ENCODE results near the gene UTS2. TPM values are rescaled to one million over a fixed set of nuclear protein-coding genes. Genes with fewer than 3 reads are reported as not detected.

The UTS2 gene
- total RNA-seq, 2 experiments from 2014 or later, result not detected

DNA sequence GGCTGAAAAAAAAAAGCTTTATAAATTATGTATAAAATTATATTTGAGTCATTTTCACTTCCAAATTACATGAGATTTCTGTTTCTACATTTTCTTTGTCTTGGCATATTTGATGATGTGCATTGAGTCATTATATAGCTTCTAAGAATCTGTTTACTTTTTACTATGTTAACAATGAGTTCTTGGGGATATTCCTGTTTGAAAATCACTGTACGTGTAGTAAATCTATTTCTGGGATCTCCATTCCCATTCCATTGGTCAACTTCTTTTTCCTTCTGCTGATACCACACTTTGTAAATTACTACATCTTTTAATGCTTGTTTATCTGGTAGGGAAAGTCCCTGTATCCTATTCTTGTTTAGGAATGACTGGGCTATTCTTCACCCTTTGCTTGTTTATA lies 44.1 kb upstream of the UTS2 start:
- Histone ChIP-seq H3K27ac (ENCODE audit: low read depth in 1 of 2, low read length in 2 of 2) (no peak overlapping the region), H3K4me1 (ENCODE audit: insufficient read depth, low read length) (peaks cover 6% of the 10 kb centered on the region), H3K4me3 (ENCODE audit: low read length) (no peak overlapping the region), H3K27me3 (ENCODE audit: control insufficient read depth in 1 of 2, insufficient read depth in 2 of 2, low read length in 2 of 2) (no peaks in the 10 kb centered on the region), H3K9me3 (ENCODE audit: control insufficient read depth in 1 of 2, insufficient read depth in 1 of 2, low read length in 2 of 2) (no peaks in the 10 kb centered on the region), H3K36me3 (ENCODE audit: insufficient read depth, low read length) (no peaks in the 10 kb centered on the region)
- POLR2A ChIA-PET, result no interaction called here
- Mint-ChIP-seq H3K36me3 (ENCODE audit: low read depth) (no peaks in the 10 kb centered on the region), H3K27me3 (no peaks in the 10 kb centered on the region), H3K4me1 (ENCODE audit: low read depth) (no peaks in the 10 kb centered on the region), H3K9me3 (no peaks in the 10 kb centered on the region), H3K27ac (no peak overlapping the region), H3K4me3 (no peak overlapping the region)
- intact Hi-C loops (cut with DNase I, micrococcal nuclease), result no loop called here
- TF ChIP-seq, protein P1, sequence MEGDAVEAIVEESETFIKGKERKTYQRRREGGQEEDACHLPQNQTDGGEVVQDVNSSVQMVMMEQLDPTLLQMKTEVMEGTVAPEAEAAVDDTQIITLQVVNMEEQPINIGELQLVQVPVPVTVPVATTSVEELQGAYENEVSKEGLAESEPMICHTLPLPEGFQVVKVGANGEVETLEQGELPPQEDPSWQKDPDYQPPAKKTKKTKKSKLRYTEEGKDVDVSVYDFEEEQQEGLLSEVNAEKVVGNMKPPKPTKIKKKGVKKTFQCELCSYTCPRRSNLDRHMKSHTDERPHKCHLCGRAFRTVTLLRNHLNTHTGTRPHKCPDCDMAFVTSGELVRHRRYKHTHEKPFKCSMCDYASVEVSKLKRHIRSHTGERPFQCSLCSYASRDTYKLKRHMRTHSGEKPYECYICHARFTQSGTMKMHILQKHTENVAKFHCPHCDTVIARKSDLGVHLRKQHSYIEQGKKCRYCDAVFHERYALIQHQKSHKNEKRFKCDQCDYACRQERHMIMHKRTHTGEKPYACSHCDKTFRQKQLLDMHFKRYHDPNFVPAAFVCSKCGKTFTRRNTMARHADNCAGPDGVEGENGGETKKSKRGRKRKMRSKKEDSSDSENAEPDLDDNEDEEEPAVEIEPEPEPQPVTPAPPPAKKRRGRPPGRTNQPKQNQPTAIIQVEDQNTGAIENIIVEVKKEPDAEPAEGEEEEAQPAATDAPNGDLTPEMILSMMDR (IDR thresholded peaks at IDR 0.05), result no peak
- CTCF ChIA-PET, result no interaction called here
- DNase-seq (no peak), ATAC-seq (ENCODE audit: poor library complexity) (no peak)

DNA sequence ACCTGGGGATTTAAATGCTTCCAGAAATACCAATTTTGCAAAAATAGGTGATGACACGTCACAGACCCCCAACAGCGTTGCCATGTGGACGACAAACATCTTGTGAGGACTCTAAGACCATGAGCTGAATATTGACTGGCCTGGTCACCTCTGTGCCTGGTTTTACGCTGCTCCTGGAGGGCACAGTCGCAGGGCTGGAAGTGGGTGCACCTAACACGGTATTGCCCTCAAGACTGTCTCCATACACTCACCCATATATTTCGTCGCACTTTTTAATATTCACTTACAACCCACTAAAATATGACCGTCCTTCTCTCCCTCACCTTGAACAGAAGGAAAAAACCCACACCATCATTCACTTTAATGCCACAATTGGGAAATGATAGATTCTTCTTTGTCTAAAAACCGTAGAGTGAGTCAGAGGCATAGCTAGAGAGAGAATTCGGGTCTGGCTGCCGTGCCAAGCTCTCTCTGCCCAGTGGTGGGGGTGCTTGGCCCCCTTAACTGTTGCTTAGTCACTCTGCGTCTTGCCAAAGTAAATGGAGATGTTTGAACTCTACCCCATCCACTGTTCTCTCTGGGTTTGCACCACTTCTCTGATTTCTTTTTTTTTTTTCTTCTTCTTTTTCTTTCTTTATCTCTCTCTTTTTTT lies 40.8 kb upstream of the UTS2 start:
- Mint-ChIP-seq H3K36me3 (ENCODE audit: low read depth) (no peaks in the 10 kb centered on the region), H3K4me3 (no peak overlapping the region), H3K4me1 (ENCODE audit: low read depth) (no peaks in the 10 kb centered on the region), H3K9me3 (no peaks in the 10 kb centered on the region), H3K27ac (no peak overlapping the region), H3K27me3 (peaks cover 8% of the 10 kb centered on the region)
- intact Hi-C loops (cut with DNase I, micrococcal nuclease), result no loop called here
- no peaks in the 10 kb centered on the region for H3K36me3 ChIP-seq (ENCODE audit: insufficient read depth, low read length)
- TF ChIP-seq, protein P1 (IDR thresholded peaks at IDR 0.05), result no peak
- H3K4me3 ChIP-seq (ENCODE audit: low read length), result no peak overlapping the region
- no peaks in the 10 kb centered on the region for H3K9me3 ChIP-seq (ENCODE audit: control insufficient read depth in 1 of 2, insufficient read depth in 1 of 2, low read length in 2 of 2)
- CTCF ChIA-PET, result no interaction called here
- POLR2A ChIA-PET, result no interaction called here
- DNase-seq, result no peak
- no peak overlapping the region for H3K27ac ChIP-seq (ENCODE audit: low read depth in 1 of 2, low read length in 2 of 2)
- no peak for ATAC-seq (ENCODE audit: poor library complexity)
- H3K27me3 ChIP-seq (ENCODE audit: control insufficient read depth in 1 of 2, insufficient read depth in 2 of 2, low read length in 2 of 2), result no peaks in the 10 kb centered on the region
- H3K4me1 ChIP-seq (ENCODE audit: insufficient read depth, low read length), result no peaks in the 10 kb centered on the region

DNA sequence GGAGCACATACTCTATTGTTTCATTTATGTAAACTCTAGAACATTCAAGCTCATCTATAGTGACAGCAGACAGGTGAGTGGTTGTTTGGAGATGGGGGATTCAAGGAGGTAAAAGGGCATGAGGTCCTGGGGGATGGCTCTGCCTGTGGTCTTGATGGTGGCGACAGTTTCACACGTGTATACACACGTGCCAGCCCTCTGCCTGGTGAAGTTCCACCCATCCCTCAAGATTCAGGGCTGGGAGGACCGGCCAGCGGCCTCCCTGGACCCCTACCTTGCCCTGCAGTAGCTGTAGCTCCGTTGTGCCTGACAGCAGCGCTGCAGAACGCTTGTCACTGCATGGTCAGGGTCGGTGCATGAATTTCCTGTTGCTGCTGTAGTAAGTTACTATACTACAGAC lies 38.9 kb upstream of the UTS2 start:
- no peaks in the 10 kb centered on the region for H3K9me3 ChIP-seq (ENCODE audit: control insufficient read depth in 1 of 2, insufficient read depth in 1 of 2, low read length in 2 of 2)
- CTCF ChIA-PET, result no interaction called here
- POLR2A ChIA-PET, result no interaction called here
- intact Hi-C loops (cut with DNase I, micrococcal nuclease), result no loop called here
- H3K4me1 Mint-ChIP-seq (ENCODE audit: low read depth), result no peaks in the 10 kb centered on the region
- no peak for DNase-seq
- H3K4me1 ChIP-seq (ENCODE audit: insufficient read depth, low read length), result no peaks in the 10 kb centered on the region
- H3K27ac Mint-ChIP-seq, result no peak overlapping the region
- no peak overlapping the region for H3K4me3 Mint-ChIP-seq
- H3K27me3 Mint-ChIP-seq, result peaks cover 22% of the 10 kb centered on the region
- ATAC-seq (ENCODE audit: poor library complexity), result no peak
- no peak overlapping the region for H3K27ac ChIP-seq (ENCODE audit: low read depth in 1 of 2, low read length in 2 of 2)
- no peak overlapping the region for H3K4me3 ChIP-seq (ENCODE audit: low read length)
- no peaks in the 10 kb centered on the region for H3K36me3 ChIP-seq (ENCODE audit: insufficient read depth, low read length)
- TF ChIP-seq, protein P1 (IDR thresholded peaks at IDR 0.05), result no peak
- no peaks in the 10 kb centered on the region for H3K9me3 Mint-ChIP-seq
- H3K36me3 Mint-ChIP-seq (ENCODE audit: low read depth), result no peaks in the 10 kb centered on the region
- peaks cover 0 to 6% of the 10 kb centered on the region in 2 experiments for H3K27me3 ChIP-seq (ENCODE audit: control insufficient read depth in 1 of 2, insufficient read depth in 2 of 2, low read length in 2 of 2)
